B cell (primary cell): ENCODE results near the gene TGM6. TPM values are rescaled to one million over a fixed set of nuclear protein-coding genes. Genes with fewer than 3 reads are reported as not detected.

Source experiments
- ATAC-seq: fragments of 200-7000 bp; cut with Tn5 transposase; one replicate; pipeline ENCODE4 v1.10.0; 2021; ENCODE audit warnings: low read depth, mild to moderate bottlenecking, moderate number of reproducible peaks, moderate library complexity
- CTCF ChIA-PET: fragments of 350-600 bp; sonication (Branson Sonifier 250); formaldehyde crosslinking; loops from one replicate; lab custom pipeline; 2021; ENCODE audit warnings: antibody characterized with exemption, inconsistent platforms; lab: Charles Lee
- POLR2A ChIA-PET: fragments of 350-600 bp; sonication (Branson Sonifier 250); formaldehyde crosslinking; loops from one replicate; lab custom pipeline; 2021; ENCODE audit warnings: antibody characterized with exemption; lab: Charles Lee
- DNase-seq: peaks from one replicate; pipeline ENCODE4 v3.0.0; 2013
- H2AFZ ChIP-seq: 2 replicates; pipeline ENCODE4 v1.6.1; 2012; ENCODE audit warnings: mild to moderate bottlenecking, low read depth, low read length; ENCODE audit not compliant: insufficient read depth, poor library complexity, severe bottlenecking
- H3K27ac ChIP-seq, 2 donors: 1 replicate in 1 of 2; 2 replicates in 1 of 2; pipeline ENCODE4 v1.5.1; 2012 to 2013; ENCODE audit warnings: low read length in 2 of 2, mild to moderate bottlenecking in 2 of 2, moderate library complexity in 1 of 2
- H3K27me3 ChIP-seq, 4 experiments: fragments of 200-600 bp in 1 of 4; sonication (generic) in 1 of 4; replicated peaks in 1 of 4; 1 replicate in 2 of 4; 2 replicates in 2 of 4; pipeline versions ENCODE4 v1.6.1 to v1.7.0; 2013 to 2016; ENCODE audit warnings: low read length in 3 of 4, mild to moderate bottlenecking in 2 of 4, mixed read lengths in 1 of 4, moderate library complexity in 1 of 4; ENCODE audit not compliant: insufficient read depth in 4 of 4, control insufficient read depth in 3 of 4; ENCODE audit errors: control extremely low read depth in 1 of 4
- H3K36me3 ChIP-seq, 2 experiments: replicated peaks in 1 of 2; 1 replicate in 1 of 2; 2 replicates in 1 of 2; pipeline versions ENCODE4 v1.6.1 to v1.7.1; 2013; ENCODE audit warnings: low read length in 1 of 2; ENCODE audit not compliant: insufficient read depth in 2 of 2, control insufficient read depth in 1 of 2; ENCODE audit errors: control extremely low read depth in 1 of 2, extremely low read depth in 1 of 2
- H3K4me1 ChIP-seq, 2 donors: fragments of 200-600 bp in 1 of 2; sonication (generic) in 1 of 2; 1 replicate in 1 of 2; 2 replicates in 1 of 2; pipeline versions ENCODE4 v1.5.1 to v1.6.1; 2013 to 2017; ENCODE audit warnings: low read length in 2 of 2; ENCODE audit not compliant: control insufficient read depth in 2 of 2, insufficient read depth in 2 of 2
- H3K4me2 ChIP-seq: replicated peaks from 2 replicates; pipeline ENCODE3; 2012; ENCODE audit warnings: mild to moderate bottlenecking, low read depth, low read length; ENCODE audit not compliant: poor library complexity, severe bottlenecking
- H3K4me3 ChIP-seq, 5 experiments: fragments of 200-600 bp in 1 of 5; sonication (generic) in 1 of 5; 1 replicate in 3 of 5; 2 replicates in 2 of 5; pipeline versions ENCODE4 v1.5.1 to v1.7.0; 2011 to 2016; ENCODE audit warnings: low read length in 4 of 5, mild to moderate bottlenecking in 4 of 5, low read depth in 2 of 5, control low read depth in 1 of 5, moderate library complexity in 1 of 5; ENCODE audit not compliant: insufficient read depth in 1 of 5; ENCODE audit errors: control extremely low read depth in 1 of 5, extremely low read depth in 1 of 5
- H3K79me2 ChIP-seq: fragments of 200-600 bp; sonication (generic); one replicate; pipeline ENCODE4 v1.6.0; 2016; ENCODE audit warnings: low read length; ENCODE audit not compliant: control insufficient read depth, insufficient read depth
- H3K9ac ChIP-seq: fragments of 200-600 bp; sonication (generic); 2 replicates; pipeline ENCODE4 v1.6.1; 2017; ENCODE audit warnings: mild to moderate bottlenecking, low read length, moderate library complexity
- H3K9me3 ChIP-seq, 3 donors: one replicate each; pipeline versions ENCODE4 v1.6.1 to v1.7.1; 2013; ENCODE audit warnings: low read length in 2 of 3; ENCODE audit not compliant: control insufficient read depth in 2 of 3, insufficient read depth in 1 of 3; ENCODE audit errors: control extremely low read depth in 1 of 3
- H4K20me1 ChIP-seq: 2 replicates; pipeline ENCODE4 v1.6.0; 2012; ENCODE audit warnings: mild to moderate bottlenecking, low read length; ENCODE audit not compliant: insufficient read depth, control insufficient read depth, poor library complexity, severe bottlenecking
- H3K27ac Mint-ChIP-seq: one replicate; pipeline ENCODE4 v1.8.0; 2021; ENCODE audit warnings: mixed read lengths
- H3K27me3 Mint-ChIP-seq: one replicate; pipeline ENCODE4 v1.8.0; 2021; ENCODE audit warnings: mixed read lengths
- H3K4me1 Mint-ChIP-seq: one replicate; pipeline ENCODE4 v1.8.0; 2021; ENCODE audit warnings: mixed read lengths
- H3K4me3 Mint-ChIP-seq: one replicate; pipeline ENCODE4 v1.8.0; 2021; ENCODE audit warnings: mixed read lengths
- H3K9me3 Mint-ChIP-seq: one replicate; pipeline ENCODE4 v1.8.0; 2022; ENCODE audit warnings: mixed read lengths; ENCODE audit not compliant: insufficient read depth
- EZH2 ChIP-seq: IDR thresholded peaks from 2 replicates; pipeline ENCODE4 v1.6.1; 2012; ENCODE audit warnings: borderline replicate concordance, low read depth, mild to moderate bottlenecking, moderate library complexity, low read length; ENCODE audit not compliant: insufficient read depth, poor library complexity, severe bottlenecking
- WGBS: methylation state at CpG from one replicate; pipeline ENCODE4 v1.1.5; 2013; ENCODE audit warnings: missing lambda C conversion rate; ENCODE audit not compliant: insufficient coverage; 5-methylcytosine and 5-hydroxymethylcytosine counted together
- intact Hi-C: fragments of 100-400 bp; cut with micrococcal nuclease; formaldehyde crosslinking; loops from one replicate; pipeline ENCODE4 v1.10.0; 2022
- polyA plus RNA-seq: library from polyadenylated mRNA; depleted of rRNA; stranded (reverse); fragments of >200 nt; gene quantifications from 2 replicates; pipeline ENCODE4 v1.2.3, GENCODE V29; 2012
- total RNA-seq, 2 donors: library from RNA; stranded (reverse); fragments of 120-200 nt in 1 of 2; gene quantifications; 1 replicate in 1 of 2; 2 replicates in 1 of 2; pipeline versions ENCODE4 v1.2.3 to v1.2.4, GENCODE V29; 2013 to 2022
- TF ChIP-seq, protein P1 (sequence below): fragments of 200-600 bp; IDR thresholded peaks from one replicate; pipeline ENCODE4 v1.8.0; 2022; ENCODE audit warnings: antibody characterized with exemption, mild to moderate bottlenecking

The TGM6 gene
- total and polyA plus RNA-seq, 2 donors (not counting 1 experiment from before 2014, with no cell fraction given): not detected

GRCh38 chr20:2332711-2333110, 48.0 kb upstream of the TGM6 start:
- Mint-ChIP-seq H3K4me3 (no peak overlapping the region), H3K27me3 (peaks cover 17% of the 10 kb centered on the region), H3K4me1 (no peaks in the 10 kb centered on the region), H3K9me3 (no peaks in the 10 kb centered on the region), H3K27ac (no peak overlapping the region)
- Histone ChIP-seq H3K27ac (no peak overlapping the region), H3K9me3 (no peaks in the 10 kb centered on the region), H2AFZ (no peak overlapping the region), H3K4me1 (no peaks in the 10 kb centered on the region), H3K36me3 (no peaks in the 10 kb centered on the region), H3K4me2 (no peak overlapping the region), H3K4me3 (no peak overlapping the region), H3K79me2 (no peaks in the 10 kb centered on the region), H3K9ac (no peak overlapping the region), H4K20me1 (no peaks in the 10 kb centered on the region), H3K27me3 (no peaks in the 10 kb centered on the region)
- ATAC-seq (no peak), DNase-seq (no peak)
- CTCF ChIA-PET: interaction anchor here (1.3 kb wide), 1 partner anchor 125 kb away, joined by 3 read pairs; no protein-coding TSS in a partner anchor
- POLR2A ChIA-PET: no interaction called here
- intact Hi-C loops: no loop called here
- 81% methylated on average over 4 of the region's 4 CpGs for WGBS
- TF ChIP-seq, protein P1, sequence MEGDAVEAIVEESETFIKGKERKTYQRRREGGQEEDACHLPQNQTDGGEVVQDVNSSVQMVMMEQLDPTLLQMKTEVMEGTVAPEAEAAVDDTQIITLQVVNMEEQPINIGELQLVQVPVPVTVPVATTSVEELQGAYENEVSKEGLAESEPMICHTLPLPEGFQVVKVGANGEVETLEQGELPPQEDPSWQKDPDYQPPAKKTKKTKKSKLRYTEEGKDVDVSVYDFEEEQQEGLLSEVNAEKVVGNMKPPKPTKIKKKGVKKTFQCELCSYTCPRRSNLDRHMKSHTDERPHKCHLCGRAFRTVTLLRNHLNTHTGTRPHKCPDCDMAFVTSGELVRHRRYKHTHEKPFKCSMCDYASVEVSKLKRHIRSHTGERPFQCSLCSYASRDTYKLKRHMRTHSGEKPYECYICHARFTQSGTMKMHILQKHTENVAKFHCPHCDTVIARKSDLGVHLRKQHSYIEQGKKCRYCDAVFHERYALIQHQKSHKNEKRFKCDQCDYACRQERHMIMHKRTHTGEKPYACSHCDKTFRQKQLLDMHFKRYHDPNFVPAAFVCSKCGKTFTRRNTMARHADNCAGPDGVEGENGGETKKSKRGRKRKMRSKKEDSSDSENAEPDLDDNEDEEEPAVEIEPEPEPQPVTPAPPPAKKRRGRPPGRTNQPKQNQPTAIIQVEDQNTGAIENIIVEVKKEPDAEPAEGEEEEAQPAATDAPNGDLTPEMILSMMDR: no peak
- no peak for TF ChIP-seq EZH2

DNA sequence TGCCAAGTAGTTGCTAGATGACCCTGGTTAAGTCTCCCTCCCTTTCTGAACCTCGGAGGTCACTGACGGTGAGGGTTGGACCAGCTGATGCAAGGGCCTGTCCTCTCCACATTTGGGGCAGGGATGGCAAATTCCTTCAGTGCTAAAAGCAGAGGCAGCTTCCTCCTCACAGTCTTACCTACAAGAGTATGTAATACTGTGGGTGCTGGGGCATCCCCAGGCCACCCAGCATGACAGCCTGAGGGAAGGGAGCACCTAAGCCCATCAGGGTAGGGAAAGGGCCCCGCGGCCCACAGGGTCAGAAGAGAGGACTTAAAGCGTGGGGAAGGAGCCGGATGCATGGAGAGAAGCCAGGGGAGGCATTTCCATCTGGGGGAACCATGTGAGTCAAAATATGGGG, 46.9 kb upstream of the TGM6 start:
- H3K27me3 Mint-ChIP-seq: peaks cover 17% of the 10 kb centered on the region
- Histone ChIP-seq H3K79me2 (no peaks in the 10 kb centered on the region), H3K27me3 (peaks cover 0 to under 1% (median 0%) of the 10 kb centered on the region in 4 experiments), H3K4me3 (no peak overlapping the region), H3K27ac (no peak overlapping the region), H3K4me2 (no peak overlapping the region), H2AFZ (no peak overlapping the region), H3K9ac (no peak overlapping the region), H3K36me3 (no peaks in the 10 kb centered on the region), H3K9me3 (no peaks in the 10 kb centered on the region), H4K20me1 (no peaks in the 10 kb centered on the region), H3K4me1 (no peaks in the 10 kb centered on the region)
- H3K27ac Mint-ChIP-seq: no peak overlapping the region
- 88% methylated on average over 4 of the region's 6 CpGs for WGBS
- no peak overlapping the region for H3K4me3 Mint-ChIP-seq
- ATAC-seq: no peak
- ChIA-PET CTCF (no interaction called here), POLR2A (no interaction called here)
- intact Hi-C loops: no loop called here
- no peak for TF ChIP-seq EZH2
- TF ChIP-seq, protein P1: no peak
- no peaks in the 10 kb centered on the region for H3K4me1 Mint-ChIP-seq
- H3K9me3 Mint-ChIP-seq: no peaks in the 10 kb centered on the region
- DNase-seq: no peak
